NCI-H2107 (cell line): ENCODE measurements around the gene SREBF2.

ENCODE experiments used
- DNase-seq: peaks from one replicate; lab custom pipeline; 2025; lab: John Stamatoyannopoulos, UW

The SREBF2 gene

DNA sequence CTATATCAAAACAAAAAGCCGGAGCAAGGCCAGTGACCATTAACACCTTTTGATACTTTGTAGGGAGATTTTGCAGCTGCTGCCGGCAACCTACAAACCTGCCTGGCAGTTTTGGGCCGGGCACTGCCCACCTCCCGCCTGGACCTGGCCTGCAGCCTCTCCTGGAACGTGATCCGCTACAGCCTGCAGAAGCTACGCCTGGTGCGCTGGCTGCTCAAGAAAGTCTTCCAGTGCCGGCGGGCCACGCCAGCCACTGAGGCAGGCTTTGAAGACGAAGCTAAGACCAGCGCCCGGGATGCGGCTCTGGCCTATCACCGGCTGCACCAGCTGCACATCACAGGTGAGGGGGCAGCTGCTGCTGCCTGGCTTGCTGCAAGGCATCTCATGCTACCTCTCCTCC, 47.7 kb downstream of the SREBF2 start:
- DNase-seq: no peak

GRCh38 chr22:41883400-41883799, 50.5 kb downstream of the SREBF2 start:
- DNase-seq: no peak

DNA sequence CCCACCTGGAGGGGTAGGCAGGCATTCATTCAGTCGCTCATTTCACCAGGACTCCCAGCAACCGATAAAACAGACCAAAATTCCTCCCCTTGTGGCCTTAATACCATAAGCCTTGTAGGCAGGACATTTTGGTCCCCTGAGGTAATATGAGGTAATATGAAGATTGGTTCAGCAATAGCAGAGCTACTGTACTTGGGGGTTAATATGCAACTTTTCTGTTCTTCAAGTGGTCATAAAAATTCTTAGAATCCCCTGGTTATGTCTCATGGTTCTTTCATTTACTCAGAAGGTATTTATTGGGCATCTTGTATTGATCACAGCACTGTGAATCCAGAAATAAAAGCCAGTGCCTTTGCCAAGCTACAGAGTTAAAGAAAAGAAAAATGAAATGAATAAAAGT, 52.2 kb downstream of the SREBF2 start:
- no peak for DNase-seq

GRCh38 chr22:41885516-41885915, 52.6 kb downstream of the SREBF2 start:
- DNase-seq: no peak

DNA sequence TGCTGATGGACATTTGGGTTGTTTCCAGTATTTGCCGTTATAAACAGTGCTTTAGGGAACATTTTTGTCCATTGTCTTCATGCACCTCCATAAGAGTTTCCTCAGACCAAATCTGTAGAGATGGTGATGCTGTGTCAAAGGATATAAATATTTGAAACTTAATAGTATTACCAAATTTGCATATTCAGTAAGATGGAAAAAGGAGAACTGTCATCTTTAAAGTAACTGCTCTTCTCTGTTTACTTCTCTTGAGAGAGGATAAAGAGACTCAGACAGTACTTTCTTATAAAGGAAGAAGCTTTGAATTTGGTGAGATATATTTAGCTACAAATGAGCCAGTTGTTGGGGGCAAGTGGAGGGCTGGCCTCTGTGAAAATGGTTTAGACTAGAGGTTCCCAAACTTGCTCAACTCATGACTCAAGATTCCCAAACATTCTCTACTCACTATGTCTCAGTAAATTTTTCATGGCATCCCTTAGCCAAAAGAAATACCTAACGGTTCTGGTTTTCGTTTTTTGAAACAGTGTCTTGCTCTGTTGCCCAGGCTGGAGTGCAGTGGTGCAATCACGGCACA, 55.8 kb downstream of the SREBF2 start:
- DNase-seq: no peak

- DNase-seq: no peak
These were observed 58.5 kb downstream of the SREBF2 start for GRCh38 chr22:41891407-41891806.

DNA sequence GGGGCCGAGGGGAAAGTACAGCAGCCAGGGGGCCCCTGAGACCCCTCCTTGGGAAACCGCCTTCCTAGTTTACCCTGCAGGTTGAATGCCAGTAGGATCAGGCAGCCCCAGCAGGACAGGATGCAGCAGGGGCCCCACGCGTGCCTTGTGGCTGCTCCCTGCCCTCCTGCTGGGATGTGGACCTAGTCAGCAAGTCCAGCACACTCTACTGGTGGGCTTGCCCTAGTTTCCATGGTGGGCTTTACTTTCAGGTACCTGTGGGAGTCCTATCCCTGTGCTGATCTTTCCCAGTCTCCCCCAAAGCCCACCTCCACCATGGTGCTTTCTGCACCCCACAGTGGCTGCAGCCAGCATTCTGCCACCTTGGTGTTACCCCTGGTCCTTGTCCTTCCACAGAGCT, 59.8 kb downstream of the SREBF2 start:
- no peak for DNase-seq

GRCh38 chr22:41893591-41894375, 60.9 kb downstream of the SREBF2 start:
- DNase-seq: no peak

DNA sequence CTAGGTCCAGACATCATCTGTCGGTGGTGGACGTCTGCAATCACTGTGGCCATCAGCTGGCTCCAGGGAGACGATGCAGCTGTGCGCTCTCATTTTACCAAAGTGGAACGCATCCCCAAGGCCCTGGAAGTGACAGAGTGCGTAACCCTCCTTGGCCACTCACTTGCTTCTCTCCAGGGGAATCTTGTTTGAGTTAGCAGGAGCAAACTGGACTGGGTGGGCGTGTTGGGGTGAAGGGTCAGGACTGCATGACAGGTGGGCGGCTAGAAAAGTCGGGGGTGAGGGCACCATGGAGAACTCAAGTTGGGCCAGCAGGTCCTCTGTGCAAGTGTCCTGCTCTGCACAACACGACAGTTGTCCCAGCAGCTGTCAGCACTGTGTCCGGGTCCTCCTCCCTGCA, 65.7 kb downstream of the SREBF2 start:
- no peak for DNase-seq

DNA sequence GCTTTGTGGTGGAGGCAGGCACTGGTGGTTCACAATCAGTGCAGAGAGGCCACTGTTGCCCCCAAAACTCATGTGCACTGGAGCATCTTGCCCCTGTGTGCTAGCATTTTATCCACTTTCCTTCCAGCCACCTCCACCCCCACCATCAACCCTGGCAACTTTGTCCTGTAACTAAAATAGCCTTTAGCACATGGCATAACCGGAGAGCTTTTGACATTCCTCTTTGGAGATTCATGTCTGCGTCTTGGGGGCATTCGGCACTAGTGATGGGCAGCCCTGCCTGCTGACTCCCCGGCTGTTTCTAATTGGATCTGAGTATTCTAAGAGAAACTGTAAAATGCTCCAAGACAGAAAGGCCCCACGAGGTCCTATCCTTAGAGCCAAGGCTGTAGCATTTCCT, 66.2 kb downstream of the SREBF2 start:
- DNase-seq: no peak

GRCh38 chr22:41899992-41900651, 67.2 kb downstream of the SREBF2 start:
- no peak for DNase-seq

- DNase-seq: no peak
These were observed 67.9 kb downstream of the SREBF2 start for GRCh38 chr22:41900652-41901312.

DNA sequence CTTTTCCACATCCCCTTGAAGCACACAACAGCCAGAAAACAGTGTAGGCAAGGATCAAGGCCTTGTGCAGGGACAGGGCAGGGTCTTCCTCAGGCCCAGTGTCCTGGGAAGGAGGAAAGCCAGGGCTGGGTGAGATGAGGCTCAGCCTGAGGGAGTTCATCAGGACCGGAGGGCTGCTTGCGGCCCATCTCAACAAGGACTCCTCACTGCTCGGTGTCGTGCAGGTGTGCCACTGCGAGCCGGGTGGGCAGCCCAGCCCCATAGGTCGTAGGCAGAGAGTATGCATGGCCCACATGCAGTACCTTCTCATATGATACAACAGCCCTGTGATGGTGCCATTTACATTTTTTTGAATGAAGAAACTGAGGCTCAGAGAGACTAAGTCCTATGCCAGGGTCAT, 69.1 kb downstream of the SREBF2 start:
- DNase-seq: no peak

- no peak for DNase-seq
These were observed 70.1 kb downstream of the SREBF2 start for GRCh38 chr22:41902932-41903421.

DNA sequence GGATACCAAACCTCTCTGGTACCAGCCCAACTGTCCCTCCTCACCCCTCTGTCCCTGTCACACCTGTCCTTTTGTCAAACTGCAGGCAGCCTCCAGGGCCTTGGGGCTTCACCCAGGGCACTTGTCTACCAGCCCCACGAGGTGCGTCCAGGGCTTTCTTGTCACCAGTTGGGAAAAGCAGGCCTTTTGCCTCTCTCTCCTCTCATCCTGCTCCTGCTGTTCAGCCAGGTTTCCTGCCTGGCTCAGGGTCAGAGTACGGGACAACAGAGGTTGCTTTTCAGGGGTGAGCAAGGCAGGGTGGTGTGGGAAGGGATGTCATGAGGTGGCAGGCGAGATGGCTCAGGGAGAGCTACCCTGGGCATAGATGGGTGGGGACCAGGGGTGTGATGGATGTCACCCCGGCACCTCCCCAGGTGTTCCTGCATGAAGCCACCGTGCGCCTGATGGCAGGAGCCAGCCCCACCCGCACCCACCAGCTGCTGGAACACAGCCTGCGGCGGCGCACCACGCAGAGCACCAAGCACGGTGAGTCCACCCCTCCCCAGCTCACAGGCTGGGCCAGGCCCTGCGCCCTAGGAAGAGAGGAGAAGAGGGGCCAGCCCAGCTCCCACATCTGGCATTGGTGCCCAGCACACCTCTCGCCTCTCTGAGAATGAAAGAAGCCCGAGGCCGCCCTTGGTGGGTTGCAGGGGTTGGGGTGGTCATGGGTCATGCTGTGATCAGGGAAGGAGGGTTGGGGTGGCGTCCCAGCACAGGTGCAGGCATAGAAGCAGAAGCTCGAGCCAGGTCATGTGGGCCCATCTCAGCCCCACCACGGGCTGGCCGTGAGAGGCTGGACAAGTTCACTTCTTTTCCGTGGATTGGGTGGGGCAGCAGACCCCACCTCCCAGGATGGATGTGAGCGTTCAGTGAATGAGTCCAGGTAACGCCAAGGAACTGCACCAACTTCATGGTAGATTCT, 71.8 kb downstream of the SREBF2 start:
- DNase-seq: no peak

- no peak for DNase-seq
These were observed 72.7 kb downstream of the SREBF2 start for GRCh38 chr22:41905411-41906202.

DNA sequence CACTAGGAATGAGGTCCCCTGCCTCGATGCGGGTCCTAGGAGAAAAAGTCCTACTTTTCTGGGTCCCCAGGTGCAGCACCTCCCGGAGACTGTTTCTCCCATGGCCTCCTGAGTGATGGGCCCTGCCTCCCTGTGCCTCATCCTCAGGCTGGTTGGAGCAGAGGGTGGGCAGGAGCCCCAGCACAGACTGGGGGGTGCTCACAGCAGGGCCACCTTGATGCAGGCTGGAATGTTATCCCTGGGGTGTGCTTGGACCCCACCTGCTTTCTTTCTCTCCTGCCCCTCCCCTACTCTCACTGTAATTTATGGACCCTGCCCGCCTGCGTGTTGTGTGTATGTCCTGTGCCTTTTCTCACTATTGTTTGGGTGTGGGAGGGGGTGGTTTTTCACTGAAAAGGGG, 73.9 kb downstream of the SREBF2 start:
- no peak for DNase-seq

DNA sequence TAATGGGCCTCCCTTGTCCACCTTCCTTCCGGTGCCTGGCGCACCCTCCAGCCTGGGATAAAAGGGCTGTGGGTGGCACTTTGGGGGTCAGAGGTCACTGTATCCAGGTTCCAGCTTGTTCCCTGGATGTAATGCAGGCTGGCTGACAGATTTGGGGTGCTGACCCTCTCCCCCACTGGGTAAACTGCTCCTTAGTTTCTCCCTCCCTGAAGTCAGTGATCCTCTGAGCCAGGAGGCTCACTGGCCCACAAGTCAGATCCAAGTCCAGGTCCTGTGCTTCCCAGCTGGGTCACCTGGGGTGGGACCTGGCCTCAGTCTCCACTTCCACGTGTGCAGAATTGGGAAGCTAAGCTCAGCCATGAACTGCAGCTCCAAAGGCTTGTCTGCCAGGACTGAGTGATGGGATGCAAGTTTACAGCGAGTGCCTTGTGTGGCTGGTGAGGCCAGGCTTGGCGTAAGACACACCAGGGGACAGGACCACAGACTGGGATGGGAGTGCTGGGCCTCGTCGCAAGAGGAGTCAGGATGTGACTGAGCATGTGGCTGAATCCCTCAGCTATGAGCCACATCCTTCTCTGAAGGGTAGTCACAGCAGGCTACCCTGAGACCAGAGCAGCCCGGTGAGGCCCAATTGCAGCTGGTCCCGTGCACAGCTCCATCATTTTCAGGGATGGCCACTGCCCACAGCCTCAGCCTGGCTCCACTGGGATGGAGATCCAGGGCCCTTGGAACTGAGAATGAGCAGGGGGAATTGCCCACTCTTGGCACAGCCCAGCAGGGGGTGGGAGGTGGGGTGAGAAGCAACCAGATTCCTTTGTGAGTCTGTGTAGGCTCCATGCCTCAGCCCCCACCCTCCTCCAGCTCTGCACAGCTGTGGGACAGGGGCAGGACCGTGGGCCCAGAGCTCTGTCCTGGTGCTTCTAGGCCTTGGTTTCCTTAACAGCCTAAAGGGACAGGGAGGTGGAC, 74.8 kb downstream of the SREBF2 start:
- DNase-seq: no peak
